Esophagus muscularis mucosa (tissue), 4 donors: Measurements from ENCODE around the gene UBE2J1.

Experiments
- CTCF ChIP-seq, 3 experiments: fragments of 200-600 bp in 2 of 3; fragments of 450-650 bp in 1 of 3; sonication (generic) in 2 of 3; IDR thresholded peaks; one replicate each; pipeline ENCODE4 v1.5.1; 2017 to 2019; ENCODE audit warnings: antibody characterized with exemption in 3 of 3, mild to moderate bottlenecking in 2 of 3, moderate library complexity in 1 of 3
- EP300 ChIP-seq: sonication (generic); formaldehyde crosslinking; IDR thresholded peaks from one replicate; pipeline ENCODE4 v1.6.1; 2017; ENCODE audit warnings: antibody characterized with exemption
- POLR2A ChIP-seq: fragments of 450-650 bp; IDR thresholded peaks from one replicate; pipeline ENCODE4 v1.6.1; 2017; ENCODE audit warnings: antibody characterized with exemption, moderate library complexity, mild to moderate bottlenecking, low read depth

- TF ChIP-seq CTCF (IDR thresholded peaks at IDR 0.05), result no peak
- TF ChIP-seq POLR2A, result no peak
- no peak for TF ChIP-seq EP300
Observed at GRCh38 chr6:89400912-89401399, 48.4 kb upstream of the UBE2J1 start.
